Inferior parietal cortex (tissue), 1 donor: Measurements from ENCODE around the gene APBB2.

Experiments used
- DNase-seq: peaks from one replicate; pipeline ENCODE4 v3.0.0-alpha.2; 2016; ENCODE audit errors: extremely low spot score

APBB2 gene

DNA sequence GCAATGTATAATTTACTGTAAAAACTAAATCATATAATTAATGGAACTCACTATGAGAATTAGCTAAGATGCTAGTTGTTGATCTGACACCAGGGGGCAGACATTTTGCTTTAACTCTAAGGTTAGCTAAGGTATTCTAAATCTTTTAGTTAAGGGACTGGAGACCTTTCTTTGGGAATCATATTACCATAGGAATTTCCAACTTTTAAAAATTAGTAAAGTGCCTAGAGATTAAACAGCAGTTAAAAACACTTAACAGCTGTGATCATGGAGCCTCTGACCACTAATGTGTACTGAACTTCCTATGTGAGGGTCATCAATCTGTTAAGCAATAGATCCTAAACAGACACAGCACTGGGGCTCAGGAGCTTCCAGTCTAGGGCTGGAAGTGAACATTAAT, 238.0 kb downstream of the APBB2 start:
- DNase-seq, result peak; percentile 72

- no peak for DNase-seq
Observed at GRCh38 chr4:40972722-40973121, 241.6 kb downstream of the APBB2 start.

- DNase-seq, result no peak
Observed at GRCh38 chr4:40971338-40971737, 243.0 kb downstream of the APBB2 start.

DNA sequence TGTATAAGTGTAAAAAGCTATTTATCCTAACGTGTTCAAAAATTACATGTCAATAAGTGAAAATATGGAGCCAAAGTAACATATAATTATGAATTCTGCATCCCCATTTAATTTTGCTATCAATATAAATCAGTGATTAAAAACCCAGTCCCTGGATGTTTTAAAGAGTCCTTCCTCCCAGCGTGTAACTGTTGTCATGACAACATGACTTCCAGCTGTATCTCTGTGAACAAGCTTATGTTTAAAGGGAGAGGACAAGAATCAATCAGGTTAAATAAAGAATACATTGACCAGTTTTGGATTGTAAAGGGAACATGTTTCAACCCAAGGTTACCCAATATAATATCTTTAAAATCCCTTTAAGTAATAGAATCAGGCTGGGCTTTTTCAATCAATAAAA, 244.8 kb downstream of the APBB2 start:
- DNase-seq, result no peak

- DNase-seq, result no peak
Observed at GRCh38 chr4:40967550-40967949, 246.8 kb downstream of the APBB2 start.

- no peak for DNase-seq
Observed at GRCh38 chr4:40966091-40966490, 248.3 kb downstream of the APBB2 start.

GRCh38 chr4:40963897-40964478, 250.4 kb downstream of the APBB2 start:
- DNase-seq, result no peak

DNA sequence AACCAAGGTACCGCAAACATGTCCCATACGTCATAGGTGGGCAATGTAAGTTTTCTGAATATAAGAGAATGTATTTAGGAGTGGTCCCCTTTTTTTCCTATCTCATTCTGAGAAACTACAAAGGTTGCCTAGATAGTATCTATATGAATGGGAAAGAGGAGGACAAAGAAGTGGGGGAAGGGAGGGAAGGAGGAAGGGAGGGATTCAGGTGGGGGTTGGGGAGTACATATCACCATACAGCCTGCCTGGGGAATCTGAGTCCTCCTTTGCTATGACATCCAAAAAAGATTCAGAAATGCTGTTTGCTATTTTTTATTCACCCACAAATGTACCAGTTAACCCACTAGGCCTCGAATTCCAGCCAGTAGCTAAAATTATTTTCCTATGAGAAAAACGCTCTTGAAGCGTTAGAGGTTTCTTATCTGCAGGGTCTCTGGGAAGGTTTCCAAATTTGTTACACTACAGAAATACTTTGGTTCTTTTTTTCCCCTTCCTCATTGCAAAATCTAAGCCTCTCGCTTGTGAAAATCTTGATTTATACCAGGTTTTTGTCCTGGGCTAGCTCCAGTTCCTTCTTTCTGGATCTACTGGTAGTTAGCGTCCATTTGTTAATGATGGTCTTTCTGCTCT, 251.7 kb downstream of the APBB2 start:
- no peak for DNase-seq

- no peak for DNase-seq
Observed at GRCh38 chr4:40960941-40961340, 253.4 kb downstream of the APBB2 start.

GRCh38 chr4:40957281-40957680, 257.1 kb downstream of the APBB2 start:
- DNase-seq, result no peak

- no peak for DNase-seq
Observed at GRCh38 chr4:40956721-40957255, 257.6 kb downstream of the APBB2 start.

DNA sequence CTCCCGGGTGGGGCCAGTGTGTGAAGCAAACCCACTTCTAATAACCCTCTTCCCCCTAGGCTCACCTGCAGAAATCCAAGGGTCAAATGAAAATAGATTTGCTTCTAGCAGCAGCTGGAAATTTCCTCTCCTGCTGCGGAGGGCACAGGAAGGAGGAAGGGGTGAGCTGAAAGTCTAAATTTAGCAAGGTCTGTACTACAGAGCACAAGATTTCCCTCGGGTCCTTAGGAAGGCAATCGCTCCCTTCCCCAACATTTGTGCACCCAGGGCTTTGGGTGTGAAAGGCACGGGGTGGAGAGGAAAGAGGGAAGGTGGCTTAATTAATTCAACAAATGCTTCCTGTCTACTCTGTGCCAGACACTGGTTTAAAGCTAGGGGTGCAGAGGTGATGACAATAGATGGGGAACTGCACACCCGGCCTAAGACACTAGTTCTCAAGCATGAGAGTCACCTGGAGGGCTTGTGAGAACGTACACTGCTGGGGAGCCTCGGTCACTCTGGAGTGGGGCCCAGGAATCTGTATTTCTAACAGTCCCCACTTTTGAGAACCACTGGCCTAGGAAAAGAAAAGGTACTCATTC, 260.2 kb downstream of the APBB2 start:
- no peak for DNase-seq

GRCh38 chr4:40953283-40954087, 260.9 kb downstream of the APBB2 start:
- DNase-seq, result no peak

DNA sequence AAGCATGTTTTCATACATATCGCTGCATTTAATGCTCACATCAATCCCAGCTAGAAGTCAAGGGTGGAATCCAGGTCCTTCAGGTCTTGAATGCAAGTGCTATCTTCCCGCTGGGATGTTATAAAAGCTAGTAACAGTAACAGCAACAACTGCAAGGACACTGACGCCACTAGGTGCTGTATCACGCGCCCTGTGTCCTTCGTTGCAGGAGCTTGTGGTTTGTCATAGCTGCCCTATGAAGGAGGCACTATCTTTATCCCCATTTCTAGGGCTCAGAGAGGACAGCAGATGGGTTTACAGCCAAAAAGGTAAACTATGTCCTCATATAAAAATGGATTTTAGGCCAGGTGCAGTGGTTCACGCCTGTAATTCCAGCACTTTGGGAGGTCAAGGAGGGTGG, 261.7 kb downstream of the APBB2 start:
- DNase-seq, result no peak

GRCh38 chr4:40952217-40952616, 262.1 kb downstream of the APBB2 start:
- DNase-seq, result no peak

- no peak for DNase-seq
Observed at GRCh38 chr4:40951026-40951425, 263.3 kb downstream of the APBB2 start.

GRCh38 chr4:40949358-40950100, 264.8 kb downstream of the APBB2 start:
- DNase-seq, result no peak

DNA sequence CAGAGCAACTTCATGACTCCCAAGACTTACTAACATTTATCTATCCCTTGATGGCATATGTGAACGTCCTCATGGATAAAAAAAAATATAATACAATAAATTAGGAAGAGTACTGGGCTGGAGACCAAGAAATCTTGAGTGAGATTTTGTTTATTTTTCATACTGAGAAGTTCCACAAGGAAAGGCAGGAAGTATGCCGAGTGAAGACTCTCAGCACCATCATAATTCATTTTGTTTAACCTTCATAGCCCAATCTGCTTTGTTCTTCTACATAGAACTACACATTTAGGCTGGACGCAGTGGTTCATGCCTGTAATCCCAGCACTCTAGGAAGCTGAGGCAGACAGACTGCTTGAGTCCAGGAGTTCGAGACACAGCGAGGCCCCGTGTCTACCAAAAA, 266.3 kb downstream of the APBB2 start:
- no peak for DNase-seq

DNA sequence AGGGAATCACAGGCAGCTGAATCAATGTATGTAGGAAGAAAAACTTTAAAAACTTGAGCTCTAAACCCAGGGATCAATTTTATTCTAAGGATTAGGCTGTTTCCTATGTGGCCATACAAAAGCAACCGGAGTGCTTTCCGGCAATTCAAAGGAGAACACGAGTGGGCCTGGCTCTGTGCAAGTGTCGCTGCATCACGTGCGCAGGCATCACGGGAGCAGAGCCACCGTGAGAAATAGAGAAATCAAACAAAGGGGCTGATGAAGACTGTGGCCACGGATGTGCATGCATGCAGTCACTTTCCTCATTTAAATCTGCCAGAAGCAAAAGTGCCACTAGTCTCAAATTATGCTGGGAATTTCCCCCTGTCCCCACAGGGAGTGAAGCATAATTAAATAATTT, 267.7 kb downstream of the APBB2 start:
- DNase-seq, result no peak

- no peak for DNase-seq
Observed at GRCh38 chr4:40940756-40941155, 273.6 kb downstream of the APBB2 start.

- no peak for DNase-seq
Observed at GRCh38 chr4:40940317-40940741, 274.0 kb downstream of the APBB2 start.

DNA sequence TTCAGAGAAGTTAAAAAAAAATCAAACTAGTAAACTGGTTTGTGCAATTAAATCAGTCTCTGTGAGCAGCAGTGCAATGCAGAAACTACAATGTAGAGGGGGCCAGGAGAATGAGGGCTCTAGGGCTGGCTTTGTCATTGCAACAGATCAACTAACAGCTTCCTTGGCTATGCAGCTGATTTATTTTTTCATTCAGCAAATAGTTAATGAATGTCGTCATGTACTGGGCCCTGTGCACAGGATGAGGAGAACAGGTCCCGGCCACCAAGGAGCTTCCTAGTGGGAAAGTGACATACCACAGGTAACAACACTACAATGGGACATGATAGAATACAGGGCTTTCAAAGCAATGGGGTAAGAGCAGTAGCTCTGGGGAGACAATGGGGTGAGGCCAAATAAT, 274.5 kb downstream of the APBB2 start:
- no peak for DNase-seq
